OCI-LY3 (cell line): Measurements from ENCODE around the gene HIPK2.
A peak's percentile ranks its signal among the peaks of the same experiment; 100 is the strongest.

Source experiments
- H2AFZ ChIP-seq: fragments of 200-600, 300-600 bp; shearing (Covaris generic); 2 replicates; pipeline ENCODE4 v1.6.0; 2014; ENCODE audit warnings: antibody characterized with exemption, low read depth, low read length
- H3K27ac ChIP-seq: fragments of 200-600, 300-600 bp; sonication (generic); 2 replicates; pipeline ENCODE4 v1.5.1; 2014; ENCODE audit warnings: mild to moderate bottlenecking, low read length, moderate library complexity, mixed read lengths
- H3K27me3 ChIP-seq: fragments of 200-600, 300-600 bp; sonication (generic); 2 replicates; pipeline ENCODE4 v1.6.1; 2014; ENCODE audit warnings: low read depth, low read length, mixed read lengths
- H3K36me3 ChIP-seq: fragments of 200-600, 300-600 bp; sonication (generic); replicated peaks from 2 replicates; pipeline ENCODE3; 2014; ENCODE audit warnings: low read depth, low read length, mixed read lengths
- H3K4me1 ChIP-seq: fragments of 300-600, 200-600 bp; sonication (generic); 2 replicates; pipeline ENCODE4 v1.6.1; 2014; ENCODE audit warnings: low read length, mixed read lengths
- H3K4me2 ChIP-seq: fragments of 200-600, 300-600 bp; sonication (generic); 2 replicates; pipeline ENCODE4 v1.6.1; 2014; ENCODE audit warnings: low read length, mixed read lengths
- H3K4me3 ChIP-seq: fragments of 300-600, 200-600 bp; sonication (generic); 2 replicates; pipeline ENCODE4 v1.5.1; 2014; ENCODE audit warnings: antibody characterized with exemption, mild to moderate bottlenecking, low read length, moderate library complexity
- H3K79me2 ChIP-seq: fragments of 300-600, 200-600 bp; shearing (Covaris generic); 2 replicates; pipeline ENCODE4 v1.6.1; 2014; ENCODE audit warnings: mild to moderate bottlenecking, low read length, mixed read lengths
- H3K9ac ChIP-seq: fragments of 300-600, 200-600 bp; shearing (Covaris generic); 2 replicates; pipeline ENCODE4 v1.6.0; 2014; ENCODE audit warnings: mild to moderate bottlenecking, low read length, moderate library complexity
- H3K9me3 ChIP-seq: fragments of 200-600, 300-600 bp; shearing (Covaris generic); 2 replicates; pipeline ENCODE4 v1.6.1; 2014; ENCODE audit warnings: low read length, mixed read lengths; ENCODE audit not compliant: insufficient read depth
- H4K20me1 ChIP-seq: fragments of 200-600, 300-600 bp; sonication (generic); 2 replicates; pipeline ENCODE4 v1.6.1; 2016; ENCODE audit warnings: low read length, mixed read lengths; ENCODE audit not compliant: insufficient read depth
- CTCF ChIP-seq: fragments of 200-600, 300-600 bp; sonication (generic); IDR thresholded peaks from 2 replicates; pipeline ENCODE4 v1.5.1; 2014; ENCODE audit warnings: antibody characterized with exemption, low read length, low read depth
- EZH2phosphoT487 ChIP-seq: fragments of 200-600 bp; shearing (Covaris generic); IDR thresholded peaks from 2 replicates; pipeline ENCODE4 v1.6.1; 2018; ENCODE audit warnings: antibody characterized with exemption, mixed run types, low read depth

Gene HIPK2

DNA sequence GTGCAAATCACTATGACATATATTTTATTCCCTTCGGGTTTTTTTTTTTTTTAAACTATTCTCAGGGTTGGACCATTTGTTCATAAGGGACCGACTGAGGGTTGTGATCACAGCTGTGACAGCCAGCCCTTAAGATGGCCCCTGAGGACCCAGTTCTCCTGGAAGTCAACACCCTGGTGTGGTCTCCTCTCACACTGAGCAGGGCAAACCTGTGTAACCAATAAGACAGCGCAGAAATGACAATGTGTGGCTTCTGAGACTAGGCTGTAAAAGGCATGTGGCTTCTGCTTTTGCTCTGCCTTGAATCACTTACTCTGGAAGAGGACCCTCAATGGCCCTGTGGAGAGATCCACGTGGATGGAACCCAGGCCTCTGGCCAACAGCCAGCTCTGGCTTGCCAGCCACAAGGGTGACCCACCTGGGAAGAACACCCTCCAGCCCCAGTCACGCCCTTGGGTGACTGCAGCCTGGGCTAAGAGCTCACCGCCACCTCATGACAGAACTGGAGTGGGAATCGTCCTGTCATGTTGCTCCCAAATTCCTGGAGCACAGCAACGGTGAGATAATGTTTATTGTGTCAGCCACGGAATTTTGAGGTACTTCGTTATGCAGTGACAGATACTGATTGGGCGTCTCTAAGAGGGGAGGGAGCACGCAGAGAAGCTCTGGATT, 127.2 kb downstream of the HIPK2 start:
- no peaks in the 10 kb centered on the region for H3K79me2 ChIP-seq
- TF ChIP-seq EZH2phosphoT487, result no peak
- no peak for TF ChIP-seq CTCF
- no peaks in the 10 kb centered on the region for H3K36me3 ChIP-seq
- H3K4me2 ChIP-seq, result no peak overlapping the region
- H3K27ac ChIP-seq, result no peak overlapping the region
- no peak overlapping the region for H3K9ac ChIP-seq
- peaks cover 49% of the 10 kb centered on the region for H3K27me3 ChIP-seq
- H2AFZ ChIP-seq, result no peak overlapping the region
- no peaks in the 10 kb centered on the region for H4K20me1 ChIP-seq
- H3K9me3 ChIP-seq, result no peaks in the 10 kb centered on the region
- H3K4me1 ChIP-seq, result peaks cover 13% of the 10 kb centered on the region
- H3K4me3 ChIP-seq, result no peak overlapping the region

GRCh38 chr7:139648941-139649425, 128.8 kb downstream of the HIPK2 start:
- no peak overlapping the region for H3K9ac ChIP-seq
- H3K4me3 ChIP-seq, result peak overlapping the region; percentile 26; the same call in 1 of the 2 replicates
- no peak for TF ChIP-seq CTCF
- no peak for TF ChIP-seq EZH2phosphoT487
- no peaks in the 10 kb centered on the region for H3K9me3 ChIP-seq
- H2AFZ ChIP-seq, result no peak overlapping the region
- H3K27ac ChIP-seq, result no peak overlapping the region
- H3K27me3 ChIP-seq, result peaks cover 44% of the 10 kb centered on the region
- peak overlapping the region; percentile 58 for H3K4me2 ChIP-seq
- no peaks in the 10 kb centered on the region for H3K36me3 ChIP-seq
- peaks cover 13% of the 10 kb centered on the region for H3K4me1 ChIP-seq
- H4K20me1 ChIP-seq, result no peaks in the 10 kb centered on the region
- H3K79me2 ChIP-seq, result no peaks in the 10 kb centered on the region

DNA sequence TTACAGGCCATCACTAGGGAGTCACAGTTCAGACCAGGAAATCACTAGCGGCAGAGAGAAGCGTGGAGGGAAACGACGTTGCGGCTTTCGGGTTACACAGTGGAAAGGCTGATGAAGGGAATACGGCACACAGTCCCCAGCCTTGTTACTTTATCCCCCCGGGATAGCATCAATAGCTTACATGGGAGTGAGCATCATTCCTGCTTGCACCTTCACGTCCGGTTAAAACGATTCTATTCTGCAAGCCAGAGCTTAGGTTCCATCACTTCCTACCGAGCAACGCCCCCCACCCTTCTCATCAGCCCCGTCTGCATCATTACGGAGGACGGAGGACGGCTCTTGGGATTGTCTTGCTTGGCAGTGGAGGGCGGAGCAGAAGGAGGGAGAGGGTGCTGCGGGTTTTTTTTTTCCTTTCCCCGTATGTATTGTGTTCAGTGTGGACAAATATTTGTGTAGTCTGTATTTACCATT, 129.4 kb downstream of the HIPK2 start:
- Histone ChIP-seq H3K4me1 (peaks cover 13% of the 10 kb centered on the region), H3K4me3 (no peak overlapping the region), H2AFZ (no peak overlapping the region), H4K20me1 (no peaks in the 10 kb centered on the region), H3K27ac (no peak overlapping the region), H3K79me2 (no peaks in the 10 kb centered on the region), H3K36me3 (no peaks in the 10 kb centered on the region), H3K9ac (no peak overlapping the region), H3K9me3 (no peaks in the 10 kb centered on the region), H3K27me3 (peaks cover 46% of the 10 kb centered on the region), H3K4me2 (peak overlapping the region; percentile 58)
- TF ChIP-seq CTCF (no peak), EZH2phosphoT487 (no peak)

- H3K4me3 ChIP-seq, result no peak overlapping the region
- no peaks in the 10 kb centered on the region for H4K20me1 ChIP-seq
- no peak overlapping the region for H2AFZ ChIP-seq
- no peaks in the 10 kb centered on the region for H3K79me2 ChIP-seq
- H3K27ac ChIP-seq, result no peak overlapping the region
- TF ChIP-seq EZH2phosphoT487 (no peak), CTCF (no peak)
- H3K9me3 ChIP-seq, result no peaks in the 10 kb centered on the region
- H3K9ac ChIP-seq, result no peak overlapping the region
- H3K27me3 ChIP-seq, result peaks cover 51% of the 10 kb centered on the region
- no peak overlapping the region for H3K4me2 ChIP-seq
- H3K4me1 ChIP-seq, result peaks cover 13% of the 10 kb centered on the region
- H3K36me3 ChIP-seq, result no peaks in the 10 kb centered on the region
Measured at GRCh38 chr7:139647814-139648390, 129.9 kb downstream of the HIPK2 start.
